A549 (cell line): ENCODE results near the gene MIB2. TPM values are rescaled to one million over a fixed set of nuclear protein-coding genes. Genes with fewer than 3 reads are reported as not detected.
A peak's percentile ranks its signal among the peaks of the same experiment; 100 is the strongest.

Source experiments
- ATAC-seq, 2 experiments: fragments of 200-7000 bp in 1 of 2; fragments of >200 bp in 1 of 2; cut with Nextera tagmentation in 1 of 2; cut with Tn5 transposase in 1 of 2; 3 replicates each; pipeline versions ENCODE4 v1.8.0 to v1.9.1; 2018 to 2020; ENCODE audit warnings: mild to moderate bottlenecking in 1 of 2, moderate library complexity in 1 of 2
- CTCF ChIA-PET: fragments of 300-600 bp; sonication (Branson Sonifier 250); formaldehyde crosslinking; extraction: SDS; loops from one replicate; lab custom pipeline; 2021; ENCODE audit warnings: antibody characterized with exemption, inconsistent platforms; lab: Yijun Ruan, JAX
- POLR2A ChIA-PET: fragments of 350-600 bp; formaldehyde crosslinking; extraction: SDS; loops from one replicate; lab custom pipeline; 2021; ENCODE audit warnings: antibody characterized with exemption, inconsistent platforms; lab: Yijun Ruan, JAX
- DNase-seq, 2 experiments: peaks; one replicate each; pipeline versions ENCODE4 v3.0.0 to v3.0.0-alpha.2; 2011 to 2016; ENCODE audit warnings: low read depth in 1 of 2, low spot score in 1 of 2
- FAIRE-seq: peaks from 2 replicates; lab custom pipeline; 2011; peaks lifted over from hg19 to GRCh38; lab: Jason Lieb, UNC
- H3K27ac ChIP-seq, 2 experiments: fragments of >200 bp; sonication (Bioruptor Twin); formaldehyde crosslinking; 3 replicates each; pipeline ENCODE4 v1.5.1; 2016 to 2017
- H3K4me1 ChIP-seq: fragments of >200 bp; sonication (Bioruptor Twin); formaldehyde crosslinking; 3 replicates; pipeline ENCODE4 v1.6.1; 2016
- H3K4me2 ChIP-seq: fragments of >200 bp; sonication (Bioruptor Twin); formaldehyde crosslinking; 3 replicates; pipeline ENCODE4 v1.6.1; 2016
- H3K4me3 ChIP-seq: fragments of >200 bp; sonication (Bioruptor Twin); formaldehyde crosslinking; 3 replicates; pipeline ENCODE4 v1.5.1; 2016
- H3K9me3 ChIP-seq: fragments of >200 bp; sonication (Bioruptor Twin); formaldehyde crosslinking; 3 replicates; pipeline ENCODE4 v1.6.1; 2016
- CEBPB ChIP-seq, 2 experiments: fragments of >200 bp in 1 of 2; sonication (Bioruptor Twin) in 1 of 2; formaldehyde crosslinking in 1 of 2; IDR thresholded peaks; 2 replicates each; pipeline ENCODE4 v1.6.1; 2012 to 2016
- CHD4 ChIP-seq: fragments of 200-600 bp; sonication (generic); IDR thresholded peaks from 2 replicates; pipeline ENCODE4 v1.6.1; 2016; ENCODE audit warnings: antibody characterized with exemption, mild to moderate bottlenecking, borderline replicate concordance
- E2F6 ChIP-seq: IDR thresholded peaks from 2 replicates; pipeline ENCODE4 v1.6.1; 2012; ENCODE audit warnings: low read depth, borderline replicate concordance
- EHF ChIP-seq: fragments of 250-450 bp; sonication (Bioruptor Pico); IDR thresholded peaks from 2 replicates; pipeline ENCODE4 v1.5.0; 2020; ENCODE audit warnings: mild to moderate bottlenecking
- EHMT2 ChIP-seq: fragments of 200-600 bp; sonication (generic); IDR thresholded peaks from 2 replicates; pipeline ENCODE4 v1.6.1; 2016; ENCODE audit warnings: antibody characterized with exemption, low read depth, mild to moderate bottlenecking, moderate library complexity
- HMGXB4 ChIP-seq: fragments of 250-450 bp; sonication (Bioruptor Pico); IDR thresholded peaks from 2 replicates; pipeline ENCODE4 v1.5.0; 2021; ENCODE audit warnings: mild to moderate bottlenecking, moderate library complexity, borderline replicate concordance
- HOXB5 ChIP-seq: fragments of 250-450 bp; sonication (Bioruptor Pico); IDR thresholded peaks from 2 replicates; pipeline ENCODE4 v1.5.0; 2020; ENCODE audit warnings: mild to moderate bottlenecking, moderate library complexity
- JUNB ChIP-seq: fragments of >200 bp; sonication (Bioruptor Twin); formaldehyde crosslinking; IDR thresholded peaks from 2 replicates; pipeline ENCODE4 v1.6.1; 2016
- KDM5A ChIP-seq: fragments of 200-600 bp; sonication (generic); IDR thresholded peaks from 2 replicates; pipeline ENCODE4 v1.6.1; 2016; ENCODE audit warnings: antibody characterized with exemption, mild to moderate bottlenecking
- MAFK ChIP-seq: fragments of 450-650 bp; IDR thresholded peaks from 2 replicates; pipeline ENCODE4 v1.6.1; 2014; ENCODE audit not compliant: partially characterized antibody
- PBX3 ChIP-seq: IDR thresholded peaks from 2 replicates; pipeline ENCODE4 v1.6.1; 2012
- POLR2AphosphoS2 ChIP-seq: conservative IDR thresholded peaks from 2 replicates; pipeline ENCODE4 v1.6.1; 2012; ENCODE audit warnings: low read length, improper control_type of control experiment, inconsistent platforms
- RARB ChIP-seq: fragments of 250-450 bp; sonication (Bioruptor Pico); IDR thresholded peaks from 2 replicates; pipeline ENCODE4 v1.8.0; 2021; ENCODE audit warnings: mild to moderate bottlenecking, moderate library complexity
- RCOR1 ChIP-seq: fragments of 150-350 bp; IDR thresholded peaks from 2 replicates; pipeline ENCODE4 v1.6.1; 2014; ENCODE audit warnings: antibody characterized with exemption, low read length, low read depth
- SREBF2 ChIP-seq: fragments of 450-650 bp; IDR thresholded peaks from 2 replicates; pipeline ENCODE4 v1.6.1; 2014; ENCODE audit warnings: mild to moderate bottlenecking, moderate library complexity
- TFCP2L1 ChIP-seq: fragments of 250-450 bp; sonication (Bioruptor Pico); IDR thresholded peaks from 2 replicates; pipeline ENCODE4 v1.5.0; 2021; ENCODE audit warnings: mild to moderate bottlenecking
- ZFP36 ChIP-seq: fragments of 450-650 bp; IDR thresholded peaks from 2 replicates; pipeline ENCODE4 v1.6.1; 2014; ENCODE audit warnings: borderline replicate concordance; ENCODE audit not compliant: partially characterized antibody
- ZNF302 ChIP-seq: fragments of 250-450 bp; sonication (Bioruptor Pico); IDR thresholded peaks from 2 replicates; pipeline ENCODE4 v1.9.0; 2021; ENCODE audit warnings: inconsistent platforms, mild to moderate bottlenecking, moderate library complexity
- ZSCAN20 ChIP-seq: fragments of 250-450 bp; sonication (Bioruptor Pico); IDR thresholded peaks from 2 replicates; pipeline ENCODE4 v1.8.0; 2022; ENCODE audit warnings: mild to moderate bottlenecking, moderate library complexity
- WGBS: methylation state at CpG from one replicate; pipeline ENCODE4 v1.1.6; 2017; ENCODE audit errors: missing lambda C conversion rate; 5-methylcytosine and 5-hydroxymethylcytosine counted together
- polyA plus RNA-seq, 4 experiments: library from polyadenylated mRNA; depleted of rRNA in 3 of 4; stranded (reverse); fragments of >200 nt; fragmentation: RNase III in 1 of 4; extraction: RNeasy Plus Mini Kit Qiagen cat#74134 plus additional on column Dnase treatment in 1 of 4; gene quantifications; 2 replicates in 3 of 4; 3 replicates in 1 of 4; pipeline ENCODE4 v1.2.3, GENCODE V29; 2011 to 2017
- TF ChIP-seq, protein P1 (sequence below): fragments of >200 bp; sonication (Bioruptor Twin); formaldehyde crosslinking; IDR thresholded peaks from 3 replicates; pipeline ENCODE4 v1.5.1; 2016
- TF ChIP-seq, protein P2 (sequence below): fragments of 200-600 bp; sonication (generic); IDR thresholded peaks from 2 replicates; pipeline ENCODE4 v1.6.1; 2016; ENCODE audit warnings: antibody characterized with exemption, mild to moderate bottlenecking, moderate library complexity
- TF ChIP-seq, protein P3 (sequence below): fragments of 250-450 bp; sonication (Bioruptor Pico); IDR thresholded peaks from 2 replicates; pipeline ENCODE4 v1.5.0; 2020; ENCODE audit warnings: low read depth, mild to moderate bottlenecking, moderate library complexity

MIB2 gene
- polyA plus RNA-seq, 2 of the 4 experiments (the other 2 are of a cell fraction): 5.1 to 20.0 TPM

- FAIRE-seq: no peak
Observed at GRCh38 chr1:1612104-1612400, 3.2 kb upstream of the MIB2 start.

GRCh38 chr1:1613509-1614082, 1.7 kb upstream of the MIB2 start:
- Histone ChIP-seq H3K9me3 (no peaks in the 10 kb centered on the region), H3K27ac (no peak overlapping the region), H3K4me3 (no peak overlapping the region), H3K4me1 (peaks cover 17% of the 10 kb centered on the region)
- FAIRE-seq (no peak), DNase-seq (no peak), ATAC-seq (no peak)
- ChIA-PET CTCF (interaction anchor here (1.2 to 2.7 kb wide), 2 partner anchors 16 to 21 kb away, joined by 5 to 9 read pairs; no protein-coding TSS in a partner anchor), POLR2A (interaction anchor here (0.6 kb wide), 1 partner anchor 16 kb away, joined by 3 read pairs; no protein-coding TSS in a partner anchor)
- WGBS: 66% methylated on average over 10 of the region's 11 CpGs
- TF ChIP-seq CHD4 (no peak), JUNB (no peak), RARB (CRISPR knock-in tag) (no peak), CEBPB (IDR thresholded peaks at IDR 0.05) (no peak)
- TF ChIP-seq, protein P1, sequence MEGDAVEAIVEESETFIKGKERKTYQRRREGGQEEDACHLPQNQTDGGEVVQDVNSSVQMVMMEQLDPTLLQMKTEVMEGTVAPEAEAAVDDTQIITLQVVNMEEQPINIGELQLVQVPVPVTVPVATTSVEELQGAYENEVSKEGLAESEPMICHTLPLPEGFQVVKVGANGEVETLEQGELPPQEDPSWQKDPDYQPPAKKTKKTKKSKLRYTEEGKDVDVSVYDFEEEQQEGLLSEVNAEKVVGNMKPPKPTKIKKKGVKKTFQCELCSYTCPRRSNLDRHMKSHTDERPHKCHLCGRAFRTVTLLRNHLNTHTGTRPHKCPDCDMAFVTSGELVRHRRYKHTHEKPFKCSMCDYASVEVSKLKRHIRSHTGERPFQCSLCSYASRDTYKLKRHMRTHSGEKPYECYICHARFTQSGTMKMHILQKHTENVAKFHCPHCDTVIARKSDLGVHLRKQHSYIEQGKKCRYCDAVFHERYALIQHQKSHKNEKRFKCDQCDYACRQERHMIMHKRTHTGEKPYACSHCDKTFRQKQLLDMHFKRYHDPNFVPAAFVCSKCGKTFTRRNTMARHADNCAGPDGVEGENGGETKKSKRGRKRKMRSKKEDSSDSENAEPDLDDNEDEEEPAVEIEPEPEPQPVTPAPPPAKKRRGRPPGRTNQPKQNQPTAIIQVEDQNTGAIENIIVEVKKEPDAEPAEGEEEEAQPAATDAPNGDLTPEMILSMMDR: no peak
- TF ChIP-seq, protein P2, sequence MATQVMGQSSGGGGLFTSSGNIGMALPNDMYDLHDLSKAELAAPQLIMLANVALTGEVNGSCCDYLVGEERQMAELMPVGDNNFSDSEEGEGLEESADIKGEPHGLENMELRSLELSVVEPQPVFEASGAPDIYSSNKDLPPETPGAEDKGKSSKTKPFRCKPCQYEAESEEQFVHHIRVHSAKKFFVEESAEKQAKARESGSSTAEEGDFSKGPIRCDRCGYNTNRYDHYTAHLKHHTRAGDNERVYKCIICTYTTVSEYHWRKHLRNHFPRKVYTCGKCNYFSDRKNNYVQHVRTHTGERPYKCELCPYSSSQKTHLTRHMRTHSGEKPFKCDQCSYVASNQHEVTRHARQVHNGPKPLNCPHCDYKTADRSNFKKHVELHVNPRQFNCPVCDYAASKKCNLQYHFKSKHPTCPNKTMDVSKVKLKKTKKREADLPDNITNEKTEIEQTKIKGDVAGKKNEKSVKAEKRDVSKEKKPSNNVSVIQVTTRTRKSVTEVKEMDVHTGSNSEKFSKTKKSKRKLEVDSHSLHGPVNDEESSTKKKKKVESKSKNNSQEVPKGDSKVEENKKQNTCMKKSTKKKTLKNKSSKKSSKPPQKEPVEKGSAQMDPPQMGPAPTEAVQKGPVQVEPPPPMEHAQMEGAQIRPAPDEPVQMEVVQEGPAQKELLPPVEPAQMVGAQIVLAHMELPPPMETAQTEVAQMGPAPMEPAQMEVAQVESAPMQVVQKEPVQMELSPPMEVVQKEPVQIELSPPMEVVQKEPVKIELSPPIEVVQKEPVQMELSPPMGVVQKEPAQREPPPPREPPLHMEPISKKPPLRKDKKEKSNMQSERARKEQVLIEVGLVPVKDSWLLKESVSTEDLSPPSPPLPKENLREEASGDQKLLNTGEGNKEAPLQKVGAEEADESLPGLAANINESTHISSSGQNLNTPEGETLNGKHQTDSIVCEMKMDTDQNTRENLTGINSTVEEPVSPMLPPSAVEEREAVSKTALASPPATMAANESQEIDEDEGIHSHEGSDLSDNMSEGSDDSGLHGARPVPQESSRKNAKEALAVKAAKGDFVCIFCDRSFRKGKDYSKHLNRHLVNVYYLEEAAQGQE: no peak
- TF ChIP-seq, all 56 proteins: peak for 0
- peak overlapping the region; percentile 89 for H3K4me2 ChIP-seq

More at GRCh38 chr1:1612104-1612400, 3.2 kb upstream of the MIB2 start:
- ChIA-PET POLR2A (no interaction called here), CTCF (no interaction called here)
- 86% methylated on average over 3 of the region's 3 CpGs for WGBS
- H3K4me3 ChIP-seq: no peak overlapping the region
- ATAC-seq (no peak), DNase-seq (no peak)
- TF ChIP-seq ZSCAN20 (CRISPR knock-in tag) (no peak), TFCP2L1 (no peak), HOXB5 (CRISPR knock-in tag) (no peak), RCOR1 (no peak), EHMT2 (no peak), ZFP36 (no peak), SREBF2 (no peak), JUNB (no peak), MAFK (no peak), ZNF302 (no peak), EHF (CRISPR knock-in tag) (no peak), E2F6 (no peak), HMGXB4 (CRISPR knock-in tag) (no peak), KDM5A (no peak), POLR2AphosphoS2 (no peak), PBX3 (no peak)
- TF ChIP-seq, protein P1: no peak
- TF ChIP-seq, protein P3, sequence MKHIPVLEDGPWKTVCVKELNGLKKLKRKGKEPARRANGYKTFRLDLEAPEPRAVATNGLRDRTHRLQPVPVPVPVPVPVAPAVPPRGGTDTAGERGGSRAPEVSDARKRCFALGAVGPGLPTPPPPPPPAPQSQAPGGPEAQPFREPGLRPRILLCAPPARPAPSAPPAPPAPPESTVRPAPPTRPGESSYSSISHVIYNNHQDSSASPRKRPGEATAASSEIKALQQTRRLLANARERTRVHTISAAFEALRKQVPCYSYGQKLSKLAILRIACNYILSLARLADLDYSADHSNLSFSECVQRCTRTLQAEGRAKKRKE (CRISPR knock-in tag): no peak
- peaks cover 17% of the 10 kb centered on the region for H3K4me1 ChIP-seq
- H3K4me2 ChIP-seq: no peak overlapping the region
- no peak overlapping the region for H3K27ac ChIP-seq
- no peaks in the 10 kb centered on the region for H3K9me3 ChIP-seq
